Stimulated activated CD4-positive, alpha-beta T cell treated with anti-CD3 and anti-CD28 coated beads, Interleukin-4, amount 100 ng/mL, for 48 hours (primary cell): ENCODE data around the gene A1BG.
"Not testable (repeated sequence)": the region's sequence is repeated elsewhere in the genome, so short reads cannot be mapped to it uniquely, and the experiment has no call there.

Source experiments
- DNase-seq, 2 donors: peaks; one replicate each; pipeline ENCODE4 v3.0.0-alpha.2; 2020; ENCODE audit warnings: low read depth in 2 of 2

The A1BG gene

DNA sequence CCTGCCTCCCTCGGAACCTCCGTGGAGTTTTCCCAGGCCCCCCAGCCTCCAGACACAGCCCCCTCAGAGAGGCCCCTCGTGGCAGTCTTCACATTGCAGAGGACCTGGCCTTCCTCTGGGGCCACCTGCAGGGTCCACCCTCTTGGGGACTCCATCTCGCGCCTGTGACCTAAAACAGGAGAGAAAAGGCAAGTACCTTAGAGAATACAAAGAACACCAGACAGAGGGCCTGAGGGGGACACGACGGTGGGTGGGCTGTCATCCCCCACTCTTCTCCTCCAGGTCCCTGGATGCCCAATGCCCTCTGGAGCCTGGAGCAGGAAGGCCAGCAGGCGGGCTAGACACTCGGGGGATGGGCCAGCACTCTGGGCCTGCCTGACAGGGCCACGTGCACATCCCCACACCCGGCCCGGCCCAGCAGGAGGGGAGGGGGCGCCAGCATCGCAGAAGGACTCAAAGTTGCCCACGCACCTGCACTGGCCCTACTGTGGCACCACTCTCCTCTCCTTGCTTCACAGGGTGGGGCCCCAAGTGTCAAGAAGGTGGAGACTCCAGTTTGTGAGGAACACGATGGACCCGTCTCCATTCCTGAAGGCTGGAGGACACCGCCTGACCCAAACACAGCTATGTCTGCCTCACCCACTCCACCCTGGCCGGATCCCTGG lies 4.3 kb upstream of the A1BG start:
- no peak for DNase-seq

- no peak for DNase-seq
Observed at GRCh38 chr19:58356766-58357480, 3.6 kb upstream of the A1BG start.

GRCh38 chr19:58355908-58356765 lies 2.8 kb upstream of the A1BG start:
- DNase-seq: no peak

GRCh38 chr19:58355215-58355796 lies 2.0 kb upstream of the A1BG start:
- DNase-seq: no peak

DNA sequence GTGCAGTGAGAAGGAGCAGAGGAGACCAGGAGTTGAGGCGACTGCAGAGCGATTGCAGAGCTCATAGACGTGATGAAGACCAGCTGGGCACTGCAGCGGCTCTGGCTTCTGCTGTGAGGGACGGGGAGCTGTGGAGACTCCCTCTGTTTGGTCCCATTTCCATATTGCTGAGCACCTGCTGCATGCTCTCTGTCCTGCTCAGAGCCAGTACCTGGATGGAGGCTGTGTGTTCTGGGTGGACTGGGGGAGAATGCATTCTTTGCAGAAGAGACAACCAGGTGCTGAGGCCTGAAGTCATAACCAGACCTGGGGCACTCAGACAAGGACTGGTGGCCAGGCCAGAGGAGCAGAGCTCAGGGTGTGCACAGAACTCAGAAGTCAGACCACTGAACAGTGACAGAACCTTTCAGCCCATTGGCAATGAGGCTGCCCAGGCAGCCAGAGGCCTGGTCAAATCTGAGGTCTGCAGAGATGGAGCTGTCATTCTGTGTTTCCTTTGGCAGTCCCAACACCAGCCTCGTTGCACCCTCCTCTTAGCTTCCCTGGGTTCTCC lies 1.3 kb upstream of the A1BG start:
- no peak for DNase-seq

- DNase-seq: no peak
Observed at GRCh38 chr19:58353717-58354477, 605 bp upstream of the A1BG start.

DNA sequence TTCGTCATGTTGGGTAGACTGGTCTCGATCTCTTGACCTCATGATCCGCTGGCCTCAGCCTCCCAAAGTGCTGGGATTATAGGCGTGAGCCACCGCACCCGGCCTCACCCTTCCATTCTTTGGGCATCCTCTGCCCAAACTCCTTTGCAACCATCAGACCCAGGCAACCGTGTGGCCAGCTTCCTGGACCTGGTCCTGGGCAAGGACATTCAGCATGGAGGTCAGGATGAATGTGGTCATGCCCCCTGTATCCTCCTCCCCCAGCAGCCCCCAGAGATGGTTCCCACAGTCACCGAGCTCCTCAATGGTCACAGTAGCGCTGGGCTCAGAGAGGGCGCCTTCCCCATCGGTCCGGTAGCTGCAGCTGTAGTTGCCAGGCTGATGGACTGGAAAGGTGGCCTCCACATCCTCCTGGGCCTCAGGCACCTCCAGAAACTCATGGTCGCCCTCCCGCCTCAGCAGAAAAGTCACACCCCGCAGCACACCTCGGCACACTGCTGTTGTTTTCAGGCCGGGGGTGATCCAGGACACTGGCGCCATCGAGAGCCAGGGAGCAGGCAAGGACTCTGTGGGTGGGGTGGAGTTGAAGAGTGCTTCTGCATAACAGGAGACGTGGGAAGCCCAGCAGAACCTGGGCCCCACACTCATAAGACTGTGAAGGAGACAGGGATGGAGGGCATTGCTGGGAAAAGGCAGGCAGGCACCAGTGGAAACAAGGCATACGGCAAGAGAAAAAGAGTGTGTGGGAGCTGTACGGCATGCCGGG lies 1.1 kb downstream of the A1BG start:
- no peak for DNase-seq

DNA sequence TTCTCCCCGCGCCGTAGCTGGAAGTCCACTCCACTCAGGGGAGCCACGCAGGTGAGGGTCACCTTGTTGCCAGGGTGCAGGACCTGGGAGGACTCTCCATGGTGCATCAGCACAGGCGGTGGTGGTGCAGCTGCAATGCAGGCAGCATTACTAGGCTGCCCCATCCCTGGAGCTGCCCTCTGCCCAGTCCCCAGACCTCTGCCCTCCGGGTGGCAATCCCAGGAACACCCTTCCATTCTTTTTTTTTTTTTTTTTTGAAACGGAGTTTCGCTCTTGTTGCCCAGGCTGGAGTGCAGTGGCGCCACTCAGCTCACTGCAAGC lies 1.8 kb downstream of the A1BG start:
- DNase-seq: no peak

DNA sequence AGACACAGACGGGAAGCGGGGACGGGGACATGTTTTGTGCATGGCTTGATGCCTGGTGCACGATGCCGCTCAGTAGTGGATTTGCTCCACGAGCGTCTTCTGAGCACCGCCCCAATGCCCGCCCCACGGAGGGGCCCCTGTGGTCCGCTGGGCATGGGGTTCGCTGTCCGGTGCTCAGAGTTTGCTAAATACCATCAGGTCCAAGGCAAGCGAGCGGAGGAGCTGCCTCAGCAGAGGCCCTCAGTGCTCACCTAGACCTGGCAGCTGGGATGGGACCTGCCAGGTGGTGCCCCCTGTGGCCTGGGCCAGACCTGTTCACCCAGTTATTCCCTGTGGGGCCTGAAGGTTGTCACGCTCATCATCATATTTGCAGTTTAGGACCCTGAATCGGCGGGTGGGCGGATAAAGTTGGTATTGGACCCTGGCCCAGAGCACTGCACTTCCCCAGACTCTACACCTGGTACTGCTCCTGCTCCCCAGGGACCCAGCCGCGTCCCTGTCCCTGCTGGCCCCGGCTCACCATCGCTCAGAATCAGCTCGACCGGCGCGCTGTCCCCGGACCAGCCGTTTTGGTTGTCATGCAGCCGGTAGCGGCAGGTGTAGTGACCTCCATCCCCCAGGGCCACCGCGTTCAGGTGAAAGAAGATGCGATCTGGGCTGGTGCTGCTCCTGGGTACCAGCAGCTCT lies 2.3 kb downstream of the A1BG start:
- DNase-seq: no peak

- no peak for DNase-seq
Observed at GRCh38 chr19:58350001-58350861, 3.1 kb downstream of the A1BG start.

GRCh38 chr19:58349590-58349989 lies 3.7 kb downstream of the A1BG start:
- no peak for DNase-seq

DNA sequence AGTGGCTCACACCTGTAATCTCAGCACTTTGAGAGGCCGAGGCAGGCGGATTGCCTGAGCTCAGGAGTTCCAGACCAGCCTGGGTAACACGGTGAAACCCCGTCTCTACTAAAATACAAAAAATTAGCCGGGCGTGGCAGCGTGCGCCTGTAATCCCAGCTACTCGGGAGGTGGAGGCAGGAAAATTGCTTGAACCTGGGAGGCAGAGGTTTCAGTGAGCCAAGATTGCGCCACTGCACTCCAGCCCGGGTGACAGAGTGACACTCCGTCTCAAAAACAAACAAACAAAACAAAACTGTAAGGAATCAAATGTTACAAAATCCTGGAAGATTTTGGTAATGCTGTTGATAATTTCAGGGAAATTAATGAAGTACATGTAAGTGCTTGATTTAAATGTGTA lies 5.2 kb downstream of the A1BG start:
- DNase-seq: not testable (repeated sequence)

DNA sequence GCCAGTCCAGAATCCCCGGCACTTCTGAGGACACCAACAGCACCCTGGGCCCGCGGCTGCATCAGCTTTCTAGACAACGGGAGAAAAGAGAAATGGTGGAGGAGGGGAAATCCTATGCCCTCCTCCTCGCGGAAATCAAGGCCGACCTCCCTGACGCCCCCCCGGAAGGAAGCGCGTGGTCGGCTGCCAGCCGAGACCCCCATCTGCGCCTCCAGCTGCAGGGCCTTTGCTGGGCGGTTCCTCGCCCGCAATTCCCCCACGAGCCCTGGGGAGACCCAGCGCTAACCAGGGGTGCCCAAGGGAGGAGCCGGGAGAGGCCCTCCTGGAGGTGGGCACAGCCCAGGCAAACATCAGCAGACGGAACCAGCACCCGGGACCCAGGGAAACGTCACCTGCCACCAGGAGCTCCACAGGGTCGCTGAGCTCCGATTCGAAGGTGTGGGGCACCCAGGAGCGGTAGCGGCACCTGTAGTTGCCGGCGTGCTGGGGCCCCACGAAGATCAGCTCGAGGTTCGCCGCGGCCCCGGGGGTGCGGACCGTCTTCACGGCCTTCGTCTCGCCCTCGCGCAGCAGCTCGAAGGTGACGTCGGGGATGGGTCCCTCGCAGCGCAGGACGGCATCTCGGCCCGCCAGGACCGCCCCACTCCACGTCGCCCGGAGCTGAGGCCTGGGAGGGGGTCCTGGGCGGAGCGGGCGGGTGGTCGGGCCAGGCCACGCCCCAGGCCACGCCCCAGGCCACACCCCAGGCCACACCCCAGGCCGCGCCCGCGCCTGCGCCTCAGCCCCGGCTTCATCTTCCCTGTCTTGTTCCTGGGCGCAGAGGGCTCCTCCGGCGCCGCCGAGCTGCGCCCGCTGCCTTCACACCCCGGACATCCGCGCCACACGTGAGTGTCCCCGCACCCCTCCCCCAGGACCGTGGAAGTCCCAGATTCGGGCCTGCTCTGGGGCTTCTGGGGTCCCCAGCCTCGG lies 6.0 kb downstream of the A1BG start:
- peak; percentile 47 to 53 for DNase-seq

GRCh38 chr19:58345558-58345957 lies 7.7 kb downstream of the A1BG start:
- no peak for DNase-seq

DNA sequence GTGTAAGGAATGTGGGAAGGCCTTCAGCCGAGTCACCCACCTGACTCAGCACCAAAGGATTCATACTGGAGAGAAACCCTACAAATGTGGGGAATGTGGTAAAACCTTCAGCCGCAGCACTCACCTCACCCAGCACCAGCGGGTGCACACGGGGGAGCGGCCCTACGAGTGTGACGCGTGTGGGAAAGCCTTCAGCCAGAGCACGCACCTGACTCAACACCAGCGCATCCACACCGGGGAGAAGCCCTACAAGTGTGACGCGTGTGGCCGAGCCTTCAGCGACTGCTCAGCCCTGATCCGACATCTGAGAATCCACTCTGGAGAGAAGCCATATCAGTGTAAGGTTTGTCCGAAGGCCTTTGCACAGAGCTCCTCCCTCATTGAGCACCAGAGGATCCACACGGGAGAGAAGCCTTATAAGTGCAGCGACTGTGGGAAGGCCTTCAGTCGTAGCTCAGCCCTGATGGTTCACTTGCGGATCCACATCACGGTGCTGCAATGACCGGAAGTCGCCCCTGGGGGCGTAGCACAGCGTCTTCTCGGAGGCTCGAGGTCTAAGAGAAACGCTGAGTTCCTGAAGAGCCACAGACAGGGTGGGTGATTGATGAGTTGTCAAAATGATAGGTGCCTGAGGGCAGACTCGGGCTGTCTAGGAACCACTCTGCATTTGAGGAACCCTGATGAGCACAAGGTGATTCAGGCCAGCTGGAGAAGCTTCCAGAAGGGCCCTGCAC lies 14.3 kb downstream of the A1BG start:
- DNase-seq: no peak

GRCh38 chr19:58338336-58338735 lies 15.0 kb downstream of the A1BG start:
- no peak for DNase-seq

- DNase-seq: no peak
Observed at GRCh38 chr19:58336820-58337219, 16.5 kb downstream of the A1BG start.
